ENCODE results near the gene SLC38A8. TPM values are rescaled to one million over a fixed set of nuclear protein-coding genes. Genes with fewer than 3 reads are reported as not detected.

SLC38A8 gene
- polyA plus RNA-seq (ENCODE audit: low read depth in 6 of 6), result not detected

DNA sequence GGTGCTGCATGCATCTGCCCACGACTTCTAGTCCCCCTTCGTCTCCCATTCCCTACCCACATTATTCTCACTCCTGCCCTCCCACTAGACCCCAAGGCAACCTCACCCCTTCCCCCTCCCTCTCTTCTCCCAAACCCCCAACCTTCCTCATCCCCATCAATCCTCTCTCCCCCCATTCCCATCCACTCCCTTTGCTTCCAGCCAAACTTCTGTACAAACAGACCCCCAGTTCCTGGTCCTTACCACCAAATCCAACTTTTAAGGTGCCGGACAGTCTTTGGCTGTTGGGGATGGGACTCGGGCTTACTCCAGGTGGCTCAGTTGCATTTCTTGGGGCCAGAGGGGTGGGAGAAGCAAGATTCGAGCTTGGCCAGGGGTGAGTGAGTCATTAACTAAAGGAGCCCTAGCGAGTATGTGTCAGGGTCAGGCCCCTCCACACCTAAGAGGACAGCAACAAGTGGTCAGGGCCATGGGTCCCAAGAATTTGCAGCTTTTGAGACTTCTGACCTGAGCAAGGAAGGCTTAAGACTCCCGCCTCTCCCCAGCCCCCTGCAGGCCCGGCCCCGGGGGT lies at the start of gene SLC38A8:
SLC38A8 (minus strand) TSS at position 488 of the 571 bp plus-strand sequence. CDS start 638 bp downstream, outside the sequence.
- H3K36me3 Mint-ChIP-seq, result no peaks in the 10 kb centered on the region
- peak within 1 kb of the TSS in 1 of 6 donors; percentile 44 for H3K27ac Mint-ChIP-seq
- H3K27me3 Mint-ChIP-seq, result peaks cover 14 to 55% (median 27%) of the 10 kb centered on the region in 3 donors
- H3K4me3 Mint-ChIP-seq, result peak within 1 kb of the TSS in 1 of 8 donors; percentile 42
- no peaks in the 10 kb centered on the region for H3K9me3 Mint-ChIP-seq
- no peak for ATAC-seq (ENCODE audit: low read depth in 2 of 2)
- DNase-seq, result no peak
- peaks cover 0 to 1% (median 0%) of the 10 kb centered on the region in 3 donors for H3K4me1 Mint-ChIP-seq

DNA sequence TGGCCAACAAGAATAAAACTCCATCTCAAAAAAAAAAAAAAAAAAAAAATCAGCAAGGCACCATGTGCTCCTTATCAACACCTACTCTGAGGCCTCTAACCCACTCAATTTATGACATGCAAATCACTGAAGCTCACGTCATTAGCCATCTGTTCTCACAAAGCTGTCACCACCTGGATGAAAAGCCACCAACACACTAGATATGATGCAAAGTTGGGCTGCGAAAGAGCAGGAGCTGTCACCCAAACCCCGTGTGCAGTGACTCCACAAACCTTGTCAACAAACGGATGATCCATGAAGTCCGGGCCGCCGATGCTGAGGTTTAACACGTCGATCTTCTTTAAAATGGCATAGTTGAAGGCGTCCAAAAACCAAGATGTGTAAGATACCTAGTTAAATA lies 48.9 kb upstream of the SLC38A8 start:
- Mint-ChIP-seq H3K27me3 (no peaks in the 10 kb centered on the region), H3K9me3 (no peaks in the 10 kb centered on the region), H3K27ac (peak overlapping the region in 1 of 6 donors; percentile 70), H3K4me3 (no peak overlapping the region), H3K4me1 (peaks cover 17 to 30% (median 24%) of the 10 kb centered on the region in 3 donors), H3K36me3 (peaks cover 52 to 72% of the 10 kb centered on the region in 2 donors)
- DNase-seq (no peak), ATAC-seq (ENCODE audit: low read depth in 2 of 2) (no peak)

DNA sequence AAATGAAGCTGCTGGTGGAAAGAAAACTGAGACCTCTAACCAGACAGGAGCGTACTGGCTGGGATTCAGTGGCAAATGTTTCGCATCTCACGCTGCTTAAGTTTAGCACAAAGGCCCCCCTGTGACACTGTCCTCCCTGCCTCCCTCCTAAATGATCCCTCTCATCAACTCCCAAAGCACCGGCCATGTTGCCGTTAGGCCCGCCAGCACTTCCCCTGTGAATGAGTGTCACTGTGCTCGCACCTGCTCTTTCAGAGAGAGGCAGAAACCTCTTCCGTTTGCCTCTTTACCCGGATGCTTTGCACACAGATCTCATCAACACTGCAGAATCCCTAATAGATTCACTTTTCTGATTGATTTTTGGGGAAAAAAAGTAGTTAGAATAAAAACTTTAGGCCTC lies 47.6 kb upstream of the SLC38A8 start:
- H3K4me1 Mint-ChIP-seq, result peaks cover 26 to 39% (median 34%) of the 10 kb centered on the region in 3 donors
- H3K36me3 Mint-ChIP-seq, result peaks cover 53 to 75% of the 10 kb centered on the region in 2 donors
- no peak for DNase-seq
- H3K9me3 Mint-ChIP-seq, result no peaks in the 10 kb centered on the region
- H3K4me3 Mint-ChIP-seq, result no peak overlapping the region
- ATAC-seq (ENCODE audit: low read depth in 2 of 2), result no peak
- H3K27ac Mint-ChIP-seq, result peak overlapping the region in 1 of 6 donors; percentile 64
- H3K27me3 Mint-ChIP-seq, result no peaks in the 10 kb centered on the region

- DNase-seq (peak; percentile 56), ATAC-seq (ENCODE audit: low read depth in 2 of 2) (peak; percentile 74 to 77)
- Mint-ChIP-seq H3K27ac (peak overlapping the region in 5 of 6 donors; percentile 57 to 92 (median 79)), H3K27me3 (no peaks in the 10 kb centered on the region), H3K36me3 (peaks cover 40 to 65% of the 10 kb centered on the region in 2 donors), H3K9me3 (no peaks in the 10 kb centered on the region), H3K4me3 (peak overlapping the region; percentile 3 to 68 (median 27)), H3K4me1 (peaks cover 30 to 44% (median 40%) of the 10 kb centered on the region in 3 donors)
Measured at GRCh38 chr16:84088695-84089395, 46.2 kb upstream of the SLC38A8 start.

GRCh38 chr16:84087466-84088151 lies 45.0 kb upstream of the SLC38A8 start:
- Mint-ChIP-seq H3K27me3 (no peaks in the 10 kb centered on the region), H3K4me1 (peaks cover 33 to 44% (median 36%) of the 10 kb centered on the region in 3 donors), H3K36me3 (peaks cover 32 to 60% of the 10 kb centered on the region in 2 donors), H3K9me3 (no peaks in the 10 kb centered on the region), H3K27ac (peak overlapping the region in 2 of 6 donors; percentile 11 to 84), H3K4me3 (peak overlapping the region in 1 of 8 donors; percentile 3)
- DNase-seq (no peak), ATAC-seq (ENCODE audit: low read depth in 2 of 2) (no peak)

DNA sequence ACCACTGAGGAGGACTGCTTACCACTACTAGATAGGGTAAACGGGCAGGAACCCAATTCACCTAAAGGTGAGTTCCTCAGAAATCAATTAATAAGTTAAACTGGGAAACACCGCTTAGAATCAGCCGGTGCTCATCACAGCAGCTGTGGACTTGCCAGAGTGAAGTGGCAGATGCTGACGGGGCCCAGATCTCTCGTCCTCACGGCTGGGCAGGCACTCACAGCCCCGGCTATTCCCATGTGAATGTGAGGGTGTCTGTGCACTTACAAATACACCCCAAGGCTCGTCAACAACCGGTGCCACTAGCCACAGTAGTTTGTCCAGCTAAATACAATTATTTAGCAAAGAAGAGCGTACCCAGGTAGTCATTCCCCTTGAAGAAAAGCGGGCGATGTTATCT lies 44.4 kb upstream of the SLC38A8 start:
- H3K36me3 Mint-ChIP-seq, result peaks cover 31 to 57% of the 10 kb centered on the region in 2 donors

GRCh38 chr16:84086341-84086740 lies 43.7 kb upstream of the SLC38A8 start:
- H3K27me3 Mint-ChIP-seq, result no peaks in the 10 kb centered on the region
- ATAC-seq (ENCODE audit: low read depth in 2 of 2) (no peak), DNase-seq (no peak)
- peak overlapping the region in 5 of 8 donors; percentile 3 to 45 (median 28) for H3K4me3 Mint-ChIP-seq
- no peaks in the 10 kb centered on the region for H3K9me3 Mint-ChIP-seq
- H3K36me3 Mint-ChIP-seq, result peaks cover 33 to 52% of the 10 kb centered on the region in 2 donors
- H3K27ac Mint-ChIP-seq, result peak overlapping the region in 4 of 6 donors; percentile 34 to 89 (median 86)
- H3K4me1 Mint-ChIP-seq, result peaks cover 33 to 44% (median 36%) of the 10 kb centered on the region in 3 donors

More for the DNA sequence above, 44.4 kb upstream of the SLC38A8 start:
- Mint-ChIP-seq H3K9me3 (no peaks in the 10 kb centered on the region), H3K27me3 (no peaks in the 10 kb centered on the region), H3K27ac (no peak overlapping the region), H3K4me1 (peaks cover 33 to 44% (median 36%) of the 10 kb centered on the region in 3 donors), H3K4me3 (no peak overlapping the region)
- ATAC-seq (ENCODE audit: low read depth in 2 of 2) (no peak), DNase-seq (no peak)

DNA sequence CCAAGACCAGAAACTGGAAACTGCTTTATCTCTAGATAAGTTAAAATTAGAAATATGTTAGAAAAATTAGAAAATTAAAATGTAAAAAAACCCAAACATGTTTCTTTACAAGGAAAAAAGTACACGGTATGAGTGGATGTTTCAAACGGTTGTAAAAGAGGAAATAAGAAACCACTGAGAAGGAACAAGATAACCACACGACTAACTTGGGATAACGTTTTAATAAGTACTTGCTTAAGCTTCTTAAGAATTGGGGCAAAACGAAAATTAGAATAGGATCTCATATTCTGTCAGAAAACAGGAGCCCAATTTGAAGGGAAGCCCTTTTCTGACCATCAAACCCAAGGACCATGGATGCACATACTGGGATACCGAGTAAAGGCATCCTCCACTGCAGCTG lies 43.2 kb upstream of the SLC38A8 start:
- Mint-ChIP-seq H3K4me1 (peaks cover 35 to 44% (median 36%) of the 10 kb centered on the region in 3 donors), H3K27ac (peak overlapping the region in 5 of 6 donors; percentile 30 to 89 (median 42)), H3K9me3 (no peaks in the 10 kb centered on the region), H3K4me3 (peak overlapping the region in 7 of 8 donors; percentile 0 to 59 (median 28)), H3K36me3 (peaks cover 36 to 53% of the 10 kb centered on the region in 2 donors), H3K27me3 (no peaks in the 10 kb centered on the region)
- DNase-seq (peak; percentile 38), ATAC-seq (ENCODE audit: low read depth in 2 of 2) (peak; percentile 59 to 64)

DNA sequence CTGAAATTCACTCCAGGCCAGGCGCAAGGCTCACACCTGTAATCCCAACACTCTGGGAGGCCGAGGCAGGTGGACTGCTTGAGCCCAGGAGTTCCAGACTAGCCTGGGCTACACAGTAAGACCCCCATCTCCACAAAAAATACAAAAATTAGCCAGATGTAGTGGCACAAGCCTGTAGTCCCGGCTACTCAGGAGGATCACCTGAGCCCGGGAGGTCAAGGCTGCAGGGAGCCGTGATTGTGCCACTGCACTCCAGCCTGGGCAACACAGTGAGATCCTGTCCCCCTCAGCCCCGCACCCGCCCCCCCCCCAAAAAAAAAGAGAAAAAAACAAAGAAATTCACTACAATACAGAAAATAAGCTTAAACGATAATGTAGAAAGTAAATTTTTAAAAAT lies 42.7 kb upstream of the SLC38A8 start:
- H3K27me3 Mint-ChIP-seq, result no peaks in the 10 kb centered on the region
- H3K4me1 Mint-ChIP-seq, result peaks cover 36 to 44% (median 37%) of the 10 kb centered on the region in 3 donors
- peak overlapping the region in 1 of 8 donors; percentile 5 for H3K4me3 Mint-ChIP-seq
- peaks cover 35 to 56% of the 10 kb centered on the region in 2 donors for H3K36me3 Mint-ChIP-seq
- H3K27ac Mint-ChIP-seq, result no peak overlapping the region
- H3K9me3 Mint-ChIP-seq, result no peaks in the 10 kb centered on the region
- DNase-seq (no peak), ATAC-seq (ENCODE audit: low read depth in 2 of 2) (no peak)

DNA sequence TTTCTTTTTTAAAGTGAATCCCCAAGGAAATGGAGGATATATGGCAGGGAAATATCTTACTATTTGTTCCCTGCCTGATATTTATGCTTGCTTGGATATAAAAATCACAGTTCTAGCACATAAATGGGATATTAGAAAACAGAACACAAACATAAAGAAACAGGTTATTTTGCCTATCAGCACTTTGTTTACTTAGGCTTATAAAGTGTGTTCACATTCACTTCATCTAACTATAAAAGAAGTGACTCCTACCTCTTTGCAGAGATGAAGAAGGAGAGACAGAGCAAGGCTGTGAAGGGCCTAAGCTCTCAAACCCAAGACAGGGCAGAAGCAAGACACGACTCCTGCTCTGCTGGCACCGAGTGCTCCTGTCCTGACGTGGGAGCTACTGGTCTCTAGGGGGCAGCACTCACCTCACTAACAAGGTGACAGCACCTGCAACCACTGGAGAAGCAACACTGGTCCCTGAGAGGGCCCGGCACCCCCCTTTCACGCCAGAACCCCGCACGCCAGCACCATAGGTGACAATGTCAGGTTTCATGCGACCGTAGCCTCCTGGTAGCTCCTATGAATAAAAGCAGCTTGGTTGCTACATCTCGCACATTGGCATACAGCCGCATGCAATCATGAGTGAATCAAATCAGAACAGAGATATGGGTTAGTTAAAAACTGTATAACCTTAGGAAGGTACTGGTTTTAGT lies 42.1 kb upstream of the SLC38A8 start:
- H3K27ac Mint-ChIP-seq, result no peak overlapping the region
- no peaks in the 10 kb centered on the region for H3K27me3 Mint-ChIP-seq
- peaks cover 36 to 44% (median 37%) of the 10 kb centered on the region in 3 donors for H3K4me1 Mint-ChIP-seq
- ATAC-seq (ENCODE audit: low read depth in 2 of 2), result peak; percentile 65 to 69
- H3K9me3 Mint-ChIP-seq, result no peaks in the 10 kb centered on the region
- peak overlapping the region in 3 of 8 donors; percentile 5 to 38 (median 20) for H3K4me3 Mint-ChIP-seq
- peak; percentile 48 for DNase-seq
- peaks cover 40 to 56% of the 10 kb centered on the region in 2 donors for H3K36me3 Mint-ChIP-seq

DNA sequence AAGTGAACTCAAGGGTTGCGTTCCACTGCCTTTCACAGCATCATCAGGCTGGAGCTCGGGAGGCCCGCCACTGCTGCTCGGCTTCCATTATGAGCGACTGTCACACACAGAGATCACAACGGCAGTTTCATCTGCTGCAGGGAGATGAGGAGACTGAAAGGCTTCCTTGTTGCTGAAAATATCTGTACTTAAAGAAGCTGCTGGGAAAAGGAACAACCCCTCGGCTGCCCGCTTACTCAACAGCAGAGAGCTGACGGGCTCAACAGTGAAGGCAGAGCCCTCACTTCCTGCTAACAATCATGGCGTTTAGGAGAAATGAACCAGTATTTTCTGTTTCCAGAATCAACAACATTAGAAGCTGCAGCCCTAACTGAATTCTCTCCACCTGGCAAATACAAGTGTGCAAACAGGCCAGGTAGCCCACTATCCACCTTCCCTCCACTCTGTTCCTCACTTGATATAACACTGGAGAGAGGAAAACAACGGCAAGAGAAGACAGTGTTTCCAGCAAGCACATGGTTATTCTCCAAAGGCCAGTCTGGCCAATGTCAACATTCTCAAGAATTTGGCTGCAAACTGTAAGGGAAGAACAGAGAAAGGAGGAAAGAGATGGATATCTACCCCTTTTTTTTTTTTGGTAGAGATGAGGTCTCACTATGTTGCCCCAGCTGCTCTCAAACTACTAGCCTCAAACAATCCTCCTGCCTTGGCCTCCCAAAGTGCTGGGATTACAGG lies 40.4 kb upstream of the SLC38A8 start:
- H3K36me3 Mint-ChIP-seq, result peaks cover 31 to 49% of the 10 kb centered on the region in 2 donors
- ATAC-seq (ENCODE audit: low read depth in 2 of 2) (no peak), DNase-seq (no peak)
- H3K27me3 Mint-ChIP-seq, result no peaks in the 10 kb centered on the region
- H3K27ac Mint-ChIP-seq, result no peak overlapping the region
- H3K9me3 Mint-ChIP-seq, result no peaks in the 10 kb centered on the region
- peaks cover 23 to 27% (median 26%) of the 10 kb centered on the region in 3 donors for H3K4me1 Mint-ChIP-seq
- peak overlapping the region in 1 of 8 donors; percentile 44 for H3K4me3 Mint-ChIP-seq

- no peaks in the 10 kb centered on the region for H3K27me3 Mint-ChIP-seq
- peaks cover 32 to 49% of the 10 kb centered on the region in 2 donors for H3K36me3 Mint-ChIP-seq
- ATAC-seq (ENCODE audit: low read depth in 2 of 2) (no peak), DNase-seq (no peak)
- no peaks in the 10 kb centered on the region for H3K9me3 Mint-ChIP-seq
- H3K4me3 Mint-ChIP-seq, result no peak overlapping the region
- no peak overlapping the region for H3K27ac Mint-ChIP-seq
- H3K4me1 Mint-ChIP-seq, result peaks cover 20 to 24% (median 21%) of the 10 kb centered on the region in 3 donors
Measured at GRCh38 chr16:84082110-84082509, 39.5 kb upstream of the SLC38A8 start.

All from naive B cell (primary cell).